Adrenal gland (tissue), 12 donors: ENCODE data around the gene PDE8A. TPM values are rescaled to one million over a fixed set of nuclear protein-coding genes. Genes with fewer than 3 reads are reported as not detected.

ENCODE experiments used
- DNase-seq, 7 donors: peaks; one replicate each; pipeline ENCODE4 v3.0.0-alpha.2; 2019 to 2020
- H3K27ac ChIP-seq, 5 donors: fragments of 200-600 bp; sonication (generic) in 4 of 5; 1 replicate in 3 of 5; 2 replicates in 2 of 5; pipeline versions ENCODE4 v1.5.1 to v1.8.0; 2016 to 2020; ENCODE audit warnings: mild to moderate bottlenecking in 1 of 5
- H3K27me3 ChIP-seq: fragments of 200-600 bp; 2 replicates; pipeline ENCODE4 v1.8.0; 2021
- H3K36me3 ChIP-seq, 2 donors: fragments of 200-600 bp; replicated peaks in 1 of 2; 1 replicate in 1 of 2; 2 replicates in 1 of 2; pipeline versions ENCODE4 v1.5.1 to v1.8.0; 2018 to 2022
- H3K4me1 ChIP-seq, 2 donors: fragments of 200-600 bp; replicated peaks in 1 of 2; 1 replicate in 1 of 2; 2 replicates in 1 of 2; pipeline versions ENCODE4 v1.5.1 to v1.8.0; 2018 to 2021
- H3K4me3 ChIP-seq, 4 donors: fragments of 200-600 bp; sonication (generic) in 3 of 4; one replicate each; pipeline ENCODE4 v1.5.1; 2016 to 2018
- H3K9me3 ChIP-seq, 3 donors: fragments of 200-600 bp; sonication (generic) in 1 of 3; replicated peaks in 1 of 3; 1 replicate in 2 of 3; 2 replicates in 1 of 3; pipeline versions ENCODE4 v1.5.1 to v1.8.0; 2016 to 2021
- POLR2A ChIP-seq, 2 donors: fragments of 450-650 bp; IDR thresholded peaks; one replicate each; pipeline ENCODE4 v1.6.1; 2017; ENCODE audit warnings: antibody characterized with exemption in 2 of 2, mild to moderate bottlenecking in 2 of 2, moderate library complexity in 1 of 2
- WGBS, 4 donors: extraction: QIAGEN DNeasy Blood & Tissue Kit in 2 of 4; methylation state at CpG; one replicate each; pipeline versions ENCODE4 v1.1.5 to v1.1.7; 2013 to 2017; 5-methylcytosine and 5-hydroxymethylcytosine counted together
- intact Hi-C, 2 donors: fragments of 100-400 bp; cut with DNase I; formaldehyde crosslinking; loops; one replicate each; pipeline versions ENCODE4 v1.14.1 to v1.15.0; 2022 to 2023
- polyA plus RNA-seq, 3 donors: library from polyadenylated mRNA; stranded (reverse); fragments of 200-250 nt in 2 of 3; fragments of 350-450 nt in 1 of 3; fragmentation: Illumina TruSeq in 1 of 3; extraction: RNeasy Lipid Tissue Mini Kit (QIAGEN cat#74804) in 1 of 3; gene quantifications; one replicate each; pipeline ENCODE4 v1.2.3, GENCODE V29; 2013 to 2014
- total RNA-seq, 9 donors: library from RNA; depleted of rRNA in 4 of 9; stranded (reverse); fragments of >200 nt in 4 of 9; fragments of 120-200 nt in 1 of 9; fragmentation: NEBNext Ultra II Directional in 1 of 9; extraction: Animal tissue kit (Norgen Biotek cat#: 25700) in 1 of 9; gene quantifications; one replicate each; pipeline versions ENCODE4 v1.1.0 to v1.2.4, GENCODE V29; 2013 to 2023
- TF ChIP-seq, protein P1 (sequence below), 6 experiments: fragments of 450-650 bp in 4 of 6; fragments of 200-600 bp in 2 of 6; sonication (generic) in 1 of 6; IDR thresholded peaks; 1 replicate in 5 of 6; 2 replicates in 1 of 6; pipeline versions ENCODE4 v1.5.1 to v1.8.0; 2016 to 2021; ENCODE audit warnings: antibody characterized with exemption in 6 of 6, mild to moderate bottlenecking in 2 of 6, moderate library complexity in 1 of 6
- donor health status: healthy with polysubstance abuse.
- donor health status: Bipolar disorder and iron deficiency.
- donor health status: DM: yes; HTN: yes; CAD: no.
- donor health status: DM: no; HTN: no; CAD: no.
- donor health status: DM: no; HTN: no; CAD: no.
- donor health status: DM: yes; HTN: yes; CAD: no.

Gene PDE8A
- total and polyA plus RNA-seq, 12 donors = 47.3 to 123 (median 66.4) TPM

DNA sequence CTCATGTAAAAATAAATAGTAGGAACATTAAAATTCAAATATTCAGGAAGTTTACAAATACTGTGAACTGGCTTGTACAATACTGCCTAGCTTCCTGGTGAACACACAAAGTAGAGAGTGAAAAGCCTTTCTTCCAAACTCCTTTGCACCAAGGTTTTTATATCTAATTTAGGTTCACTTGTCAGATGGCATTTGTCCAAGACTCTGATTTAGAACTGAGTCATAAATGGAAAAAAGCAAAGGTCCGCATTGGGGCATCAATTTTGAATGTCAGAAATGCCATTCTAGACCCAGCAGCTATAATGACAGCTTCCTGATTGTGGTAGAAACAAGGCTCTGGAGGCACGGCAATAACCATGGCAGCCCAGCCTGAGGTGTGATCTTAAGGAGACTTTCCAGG lies 160.7 kb downstream of the PDE8A start:
- H3K4me3 ChIP-seq = no peak overlapping the region
- TF ChIP-seq POLR2A (IDR thresholded peaks at IDR 0.05) = no peak
- TF ChIP-seq, protein P1, sequence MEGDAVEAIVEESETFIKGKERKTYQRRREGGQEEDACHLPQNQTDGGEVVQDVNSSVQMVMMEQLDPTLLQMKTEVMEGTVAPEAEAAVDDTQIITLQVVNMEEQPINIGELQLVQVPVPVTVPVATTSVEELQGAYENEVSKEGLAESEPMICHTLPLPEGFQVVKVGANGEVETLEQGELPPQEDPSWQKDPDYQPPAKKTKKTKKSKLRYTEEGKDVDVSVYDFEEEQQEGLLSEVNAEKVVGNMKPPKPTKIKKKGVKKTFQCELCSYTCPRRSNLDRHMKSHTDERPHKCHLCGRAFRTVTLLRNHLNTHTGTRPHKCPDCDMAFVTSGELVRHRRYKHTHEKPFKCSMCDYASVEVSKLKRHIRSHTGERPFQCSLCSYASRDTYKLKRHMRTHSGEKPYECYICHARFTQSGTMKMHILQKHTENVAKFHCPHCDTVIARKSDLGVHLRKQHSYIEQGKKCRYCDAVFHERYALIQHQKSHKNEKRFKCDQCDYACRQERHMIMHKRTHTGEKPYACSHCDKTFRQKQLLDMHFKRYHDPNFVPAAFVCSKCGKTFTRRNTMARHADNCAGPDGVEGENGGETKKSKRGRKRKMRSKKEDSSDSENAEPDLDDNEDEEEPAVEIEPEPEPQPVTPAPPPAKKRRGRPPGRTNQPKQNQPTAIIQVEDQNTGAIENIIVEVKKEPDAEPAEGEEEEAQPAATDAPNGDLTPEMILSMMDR (IDR thresholded peaks at IDR 0.05) = no peak
- peaks cover 0 to 21% of the 10 kb centered on the region in 2 donors for H3K4me1 ChIP-seq
- H3K36me3 ChIP-seq = peaks cover 0 to 23% of the 10 kb centered on the region in 2 donors
- peak in 1 of 7 donors; percentile 19 for DNase-seq
- H3K9me3 ChIP-seq = no peaks in the 10 kb centered on the region
- H3K27me3 ChIP-seq = no peaks in the 10 kb centered on the region
- intact Hi-C loops = no loop called here
- WGBS, 4 donors = 22 to 45% (median 35%) methylated on average over 2 of the region's 2 CpGs
- no peak overlapping the region for H3K27ac ChIP-seq

DNA sequence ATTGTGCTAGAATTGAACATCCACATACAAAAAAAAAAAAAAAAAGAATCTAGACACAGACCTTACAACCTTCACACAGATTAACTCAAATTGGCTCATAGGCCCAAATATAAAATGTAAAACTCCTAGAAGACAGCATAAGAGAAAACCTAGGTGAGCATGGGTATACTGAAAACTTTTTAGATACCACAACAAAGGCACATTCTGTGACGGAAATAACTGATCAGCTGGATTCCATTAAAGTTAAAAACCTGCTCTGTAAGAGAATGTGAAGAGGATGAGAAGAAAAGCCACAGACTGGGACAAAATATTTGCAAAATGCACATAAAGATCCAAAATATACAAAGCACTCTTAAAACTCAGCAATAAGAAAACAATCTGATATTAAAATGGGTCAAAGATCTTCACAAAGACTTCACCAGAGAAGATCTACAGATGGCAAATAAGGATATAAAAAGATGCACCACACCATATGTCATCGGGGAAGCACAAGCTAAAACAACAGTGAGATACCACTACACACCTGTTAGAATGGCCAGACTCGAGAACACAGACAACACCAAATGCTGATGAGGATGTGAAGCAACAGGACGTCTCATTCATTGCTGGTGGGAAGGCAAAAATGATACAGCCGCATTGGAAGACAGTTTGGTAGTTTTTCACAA lies 167.9 kb downstream of the PDE8A start:
- WGBS, 4 donors = 67 to 78% (median 70%) methylated on average over 5 of the region's 5 CpGs
- Histone ChIP-seq H3K27ac (no peak overlapping the region), H3K4me3 (no peak overlapping the region), H3K36me3 (no peaks in the 10 kb centered on the region), H3K9me3 (no peaks in the 10 kb centered on the region), H3K4me1 (no peaks in the 10 kb centered on the region), H3K27me3 (no peaks in the 10 kb centered on the region)
- intact Hi-C loops = no loop called here
- TF ChIP-seq, protein P1 (IDR thresholded peaks at IDR 0.05) = no peak
- TF ChIP-seq POLR2A (IDR thresholded peaks at IDR 0.05) = no peak
- DNase-seq = no peak

- Histone ChIP-seq H3K9me3 (no peaks in the 10 kb centered on the region), H3K27me3 (no peaks in the 10 kb centered on the region), H3K4me3 (no peak overlapping the region), H3K36me3 (no peaks in the 10 kb centered on the region), H3K4me1 (no peaks in the 10 kb centered on the region), H3K27ac (no peak overlapping the region)
- WGBS, 4 donors = 73 to 88% (median 78%) methylated on average over 2 of the region's 2 CpGs
- TF ChIP-seq, protein P1 (IDR thresholded peaks at IDR 0.05) = no peak
- no peak for TF ChIP-seq POLR2A (IDR thresholded peaks at IDR 0.05)
- DNase-seq = no peak
- intact Hi-C loops = no loop called here
Observed at GRCh38 chr15:85150130-85150480, 168.4 kb downstream of the PDE8A start.

- intact Hi-C loops = no loop called here
Observed at GRCh38 chr15:85151145-85151544, 169.5 kb downstream of the PDE8A start.

More at GRCh38 chr15:85151145-85151544, 169.5 kb downstream of the PDE8A start:
- no peak overlapping the region for H3K27ac ChIP-seq
- H3K36me3 ChIP-seq = no peaks in the 10 kb centered on the region
- 80 to 85% (median 84%) methylated on average over 7 of the region's 7 CpGs for WGBS, 4 donors
- no peaks in the 10 kb centered on the region for H3K4me1 ChIP-seq
- DNase-seq = no peak
- no peaks in the 10 kb centered on the region for H3K9me3 ChIP-seq
- no peak overlapping the region for H3K4me3 ChIP-seq
- no peaks in the 10 kb centered on the region for H3K27me3 ChIP-seq
- TF ChIP-seq POLR2A (IDR thresholded peaks at IDR 0.05) = no peak
- TF ChIP-seq, protein P1 (IDR thresholded peaks at IDR 0.05) = no peak
